Kidney epithelial cell (primary cell): ENCODE measurements around the gene NUDT22. TPM values are rescaled to one million over a fixed set of nuclear protein-coding genes. Genes with fewer than 3 reads are reported as not detected.

ENCODE experiments used
- DNase-seq: peaks from one replicate; pipeline ENCODE4 v3.0.0-alpha.2; 2010; ENCODE audit warnings: low read depth
- H3K27me3 ChIP-seq: 2 replicates; pipeline ENCODE4 v1.6.0; 2011; ENCODE audit warnings: low read length; ENCODE audit not compliant: control insufficient read depth, insufficient read depth
- H3K36me3 ChIP-seq: 2 replicates; pipeline ENCODE4 v1.5.1; 2011; ENCODE audit warnings: low read length; ENCODE audit not compliant: control insufficient read depth, insufficient read depth
- H3K4me3 ChIP-seq: 2 replicates; pipeline ENCODE4 v1.5.1; 2011; ENCODE audit warnings: low read depth, mild to moderate bottlenecking, control low read depth, low read length
- total RNA-seq: library from RNA; depleted of rRNA; stranded (reverse); fragments of >200 nt; gene quantifications from 2 replicates; pipeline ENCODE4 v1.2.3, GENCODE V29; 2015
- TF ChIP-seq, protein P1 (sequence below): IDR thresholded peaks from 2 replicates; pipeline ENCODE4 v1.5.1; 2011; ENCODE audit warnings: mild to moderate bottlenecking, moderate library complexity, low read length, control low read depth, inconsistent platforms; ENCODE audit not compliant: insufficient read depth, poor library complexity, severe bottlenecking

Gene NUDT22
- total RNA-seq, 1 donor from 2014 or later, result 50.7 TPM

- no peak for DNase-seq
- peaks cover 2% of the 10 kb centered on the region for H3K36me3 ChIP-seq
- no peaks in the 10 kb centered on the region for H3K27me3 ChIP-seq
- H3K4me3 ChIP-seq, result no peak overlapping the region
- TF ChIP-seq, protein P1, sequence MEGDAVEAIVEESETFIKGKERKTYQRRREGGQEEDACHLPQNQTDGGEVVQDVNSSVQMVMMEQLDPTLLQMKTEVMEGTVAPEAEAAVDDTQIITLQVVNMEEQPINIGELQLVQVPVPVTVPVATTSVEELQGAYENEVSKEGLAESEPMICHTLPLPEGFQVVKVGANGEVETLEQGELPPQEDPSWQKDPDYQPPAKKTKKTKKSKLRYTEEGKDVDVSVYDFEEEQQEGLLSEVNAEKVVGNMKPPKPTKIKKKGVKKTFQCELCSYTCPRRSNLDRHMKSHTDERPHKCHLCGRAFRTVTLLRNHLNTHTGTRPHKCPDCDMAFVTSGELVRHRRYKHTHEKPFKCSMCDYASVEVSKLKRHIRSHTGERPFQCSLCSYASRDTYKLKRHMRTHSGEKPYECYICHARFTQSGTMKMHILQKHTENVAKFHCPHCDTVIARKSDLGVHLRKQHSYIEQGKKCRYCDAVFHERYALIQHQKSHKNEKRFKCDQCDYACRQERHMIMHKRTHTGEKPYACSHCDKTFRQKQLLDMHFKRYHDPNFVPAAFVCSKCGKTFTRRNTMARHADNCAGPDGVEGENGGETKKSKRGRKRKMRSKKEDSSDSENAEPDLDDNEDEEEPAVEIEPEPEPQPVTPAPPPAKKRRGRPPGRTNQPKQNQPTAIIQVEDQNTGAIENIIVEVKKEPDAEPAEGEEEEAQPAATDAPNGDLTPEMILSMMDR, result no peak
Observed at GRCh38 chr11:64203421-64204079, 22.5 kb upstream of the NUDT22 start.

- H3K36me3 ChIP-seq, result peaks cover 2% of the 10 kb centered on the region
Observed at GRCh38 chr11:64204080-64204440, 22.0 kb upstream of the NUDT22 start.

GRCh38 chr11:64204464-64204989, 21.5 kb upstream of the NUDT22 start:
- DNase-seq, result peak; percentile 69
- no peak overlapping the region for H3K4me3 ChIP-seq
- no peaks in the 10 kb centered on the region for H3K27me3 ChIP-seq
- TF ChIP-seq, protein P1, result peak; percentile 77
- peaks cover 2% of the 10 kb centered on the region for H3K36me3 ChIP-seq

More at GRCh38 chr11:64204080-64204440, 22.0 kb upstream of the NUDT22 start:
- no peaks in the 10 kb centered on the region for H3K27me3 ChIP-seq
- H3K4me3 ChIP-seq, result no peak overlapping the region
- DNase-seq, result no peak
- TF ChIP-seq, protein P1, result no peak

- TF ChIP-seq, protein P1, result no peak
- H3K4me3 ChIP-seq, result no peak within 1 kb of the TSS
- H3K27me3 ChIP-seq, result no peaks in the 10 kb centered on the region
- DNase-seq, result no peak
- H3K36me3 ChIP-seq, result peaks cover 2% of the 10 kb centered on the region
Observed at GRCh38 chr11:64206457-64207255, 19.4 kb upstream of the NUDT22 start, which contains the start of gene FERMT3. FERMT3 (plus strand) TSS chr11:64206721; CDS start chr11:64207365, 644 bp downstream.

DNA sequence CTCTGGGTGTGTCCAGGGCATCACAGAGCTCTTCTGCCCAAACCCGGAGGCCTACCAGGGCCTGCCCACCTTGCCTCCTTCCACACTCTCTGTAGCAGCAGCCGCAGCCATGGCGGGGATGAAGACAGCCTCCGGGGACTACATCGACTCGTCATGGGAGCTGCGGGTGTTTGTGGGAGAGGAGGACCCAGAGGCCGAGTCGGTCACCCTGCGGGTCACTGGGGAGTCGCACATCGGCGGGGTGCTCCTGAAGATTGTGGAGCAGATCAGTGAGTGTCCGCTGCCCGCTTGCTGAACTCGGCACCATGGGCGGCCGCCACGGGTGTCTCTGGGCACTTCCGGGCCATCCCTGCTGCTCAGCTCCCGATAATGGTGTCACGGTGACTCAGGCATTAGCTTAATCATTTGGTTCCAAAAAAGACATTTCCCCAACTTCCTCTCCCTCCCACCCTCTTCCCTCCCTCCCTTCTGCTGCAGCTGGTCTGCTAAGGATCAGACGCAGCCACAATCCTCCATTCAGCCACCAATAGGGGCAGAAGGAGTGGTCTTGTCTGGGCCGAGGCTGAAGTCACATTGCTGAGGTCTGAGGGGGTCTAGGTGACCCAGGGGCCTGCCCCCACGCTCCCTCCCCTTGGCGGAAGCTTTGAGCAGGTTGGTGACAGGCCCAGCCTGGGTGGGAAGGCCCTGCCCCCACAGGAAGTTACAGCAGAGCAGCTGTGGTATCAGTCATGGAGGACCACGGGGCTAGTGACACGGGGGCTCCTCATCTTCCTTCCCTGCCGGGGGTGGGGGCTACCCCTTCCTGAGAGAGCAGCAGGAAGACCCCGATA, 18.6 kb upstream of the NUDT22 start:
- DNase-seq, result no peak
- TF ChIP-seq, protein P1, result no peak
- Histone ChIP-seq H3K36me3 (peaks cover 2% of the 10 kb centered on the region), H3K4me3 (no peak overlapping the region), H3K27me3 (no peaks in the 10 kb centered on the region)
